CD4-positive, alpha-beta T cell treated with Interleukin-2 at 100 ng/mL for 4 hours (primary cell): ENCODE data around the gene RELN.

Experiments
- DNase-seq: peaks from one replicate; pipeline ENCODE4 v3.0.0-alpha.2; 2020; ENCODE audit warnings: low spot score

Gene RELN

GRCh38 chr7:103989785-103990767 is 618 bp upstream of the RELN start:
- no peak for DNase-seq

DNA sequence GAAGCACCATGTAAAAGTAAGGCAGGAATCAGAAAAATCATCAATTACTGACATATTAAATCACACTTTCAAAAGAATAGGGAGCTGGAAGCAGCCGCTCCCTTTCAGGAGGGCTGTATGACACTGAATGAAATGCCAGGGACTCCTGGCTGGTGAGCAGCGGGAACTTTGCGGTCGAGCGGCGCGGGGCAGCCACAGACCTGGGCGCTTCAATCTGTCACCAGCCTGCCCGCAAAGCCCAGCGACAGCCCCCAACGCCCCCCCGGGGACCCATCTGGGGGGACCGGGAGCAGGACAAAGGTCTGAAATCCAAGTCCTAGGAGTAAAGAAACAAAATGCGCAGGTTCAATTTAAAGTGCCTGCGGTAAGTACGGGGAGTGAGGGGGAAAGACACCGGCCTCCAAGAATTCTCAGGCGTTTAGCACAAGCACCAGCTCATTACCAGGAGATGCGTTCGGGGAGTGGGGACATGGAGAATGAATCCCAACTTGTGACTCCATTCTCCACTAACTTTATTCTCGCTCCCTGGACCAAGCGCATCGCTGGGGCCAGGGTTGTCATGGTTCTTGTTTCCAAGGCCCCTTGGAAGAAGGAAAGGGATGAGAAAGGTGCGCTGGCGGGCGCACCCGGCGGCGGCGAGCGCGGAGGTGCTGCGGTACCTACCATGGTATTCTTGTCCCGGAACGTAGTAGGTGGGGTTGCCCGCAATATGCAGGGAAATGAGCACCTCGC is 824 bp downstream of the RELN start:
- DNase-seq = no peak

GRCh38 chr7:103987451-103987850 is 2.0 kb downstream of the RELN start:
- no peak for DNase-seq

GRCh38 chr7:103985565-103986126 is 3.8 kb downstream of the RELN start:
- no peak for DNase-seq

GRCh38 chr7:103984050-103984449 is 5.4 kb downstream of the RELN start:
- no peak for DNase-seq

DNA sequence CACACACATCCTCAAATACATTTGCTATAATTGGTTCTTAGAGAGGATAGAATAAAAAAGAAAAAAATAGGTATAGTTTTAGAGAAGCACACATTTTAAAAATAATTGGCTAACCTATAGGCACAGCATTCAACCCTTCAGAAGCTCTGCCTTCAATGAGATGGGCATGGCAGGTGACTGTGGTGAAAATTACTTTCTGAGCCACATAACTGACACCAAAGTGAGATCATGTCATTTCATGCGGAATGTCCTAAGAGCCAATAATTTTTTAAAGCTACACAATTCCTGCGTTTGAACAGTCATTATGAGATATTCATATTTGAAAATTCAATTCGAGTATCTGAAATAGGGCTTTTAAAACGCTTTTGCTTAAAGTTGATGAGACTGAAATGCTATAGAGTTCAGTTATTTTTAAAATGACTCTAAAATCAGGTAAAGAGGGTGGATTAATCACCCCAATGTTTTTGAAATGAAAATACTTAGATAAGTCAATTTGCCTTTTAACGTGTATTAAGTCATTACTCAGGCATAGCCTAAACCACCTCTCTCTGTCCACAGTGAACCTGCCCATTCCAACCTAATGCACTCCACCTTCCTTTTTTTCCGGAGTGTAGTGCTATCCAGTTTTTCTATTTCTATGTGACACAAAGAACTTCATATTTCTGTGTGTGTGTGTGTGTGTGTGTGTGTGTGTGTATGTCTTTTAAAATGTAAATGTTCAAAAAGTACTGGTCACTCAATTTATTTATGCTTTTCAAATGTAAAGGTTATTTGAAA is 6.1 kb downstream of the RELN start:
- DNase-seq = no peak

GRCh38 chr7:103981003-103981423 is 8.4 kb downstream of the RELN start:
- DNase-seq = no peak

DNA sequence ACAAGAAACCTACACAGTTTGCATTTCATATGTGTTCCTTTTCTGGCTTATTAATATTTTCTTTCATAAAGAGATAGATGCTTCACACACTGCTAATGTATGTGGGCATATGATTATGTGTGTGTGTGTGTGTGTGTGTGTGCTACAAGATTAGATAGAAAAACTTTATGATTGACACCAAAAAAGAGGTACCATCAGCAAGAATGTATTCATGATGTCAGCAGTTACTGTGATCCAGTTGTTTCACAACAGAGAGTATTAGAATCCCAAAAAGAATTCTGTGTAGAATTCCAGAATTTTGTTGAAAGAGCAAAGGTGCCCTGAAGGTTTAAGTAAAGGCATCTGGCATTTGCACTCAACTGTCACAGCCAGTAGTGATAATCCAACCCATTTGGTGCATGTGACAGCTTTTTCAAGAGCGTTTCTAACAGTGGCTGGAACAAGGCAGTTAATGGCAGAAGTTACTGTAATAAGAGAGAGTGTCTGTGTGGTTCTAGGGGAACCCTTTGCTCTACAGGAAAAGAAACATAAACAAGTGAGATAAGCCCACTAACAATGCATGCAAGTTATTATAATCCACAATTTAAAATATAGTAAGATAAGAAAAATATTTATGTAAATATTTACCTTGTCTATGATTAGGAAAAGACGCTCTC is 16.6 kb downstream of the RELN start:
- no peak for DNase-seq

DNA sequence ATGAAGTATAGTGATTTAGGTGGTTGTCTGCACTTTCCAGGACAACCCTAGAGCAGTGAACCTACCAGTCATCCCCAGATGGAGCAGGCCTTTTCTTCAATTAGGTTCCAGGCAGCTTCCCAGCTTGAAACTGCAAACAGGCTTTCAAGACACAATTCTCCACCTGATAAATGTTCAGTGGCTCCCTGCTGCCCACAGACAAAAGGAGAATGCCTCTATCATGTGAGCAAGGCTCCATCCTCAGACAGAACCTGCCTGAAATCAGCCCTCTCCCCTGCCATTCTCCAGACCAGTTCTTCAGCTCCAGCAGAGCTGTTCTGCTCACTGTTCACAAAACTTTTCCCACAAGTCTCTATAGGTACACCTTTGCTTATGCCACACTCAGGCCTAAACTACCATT is 22.1 kb downstream of the RELN start:
- DNase-seq = no peak

DNA sequence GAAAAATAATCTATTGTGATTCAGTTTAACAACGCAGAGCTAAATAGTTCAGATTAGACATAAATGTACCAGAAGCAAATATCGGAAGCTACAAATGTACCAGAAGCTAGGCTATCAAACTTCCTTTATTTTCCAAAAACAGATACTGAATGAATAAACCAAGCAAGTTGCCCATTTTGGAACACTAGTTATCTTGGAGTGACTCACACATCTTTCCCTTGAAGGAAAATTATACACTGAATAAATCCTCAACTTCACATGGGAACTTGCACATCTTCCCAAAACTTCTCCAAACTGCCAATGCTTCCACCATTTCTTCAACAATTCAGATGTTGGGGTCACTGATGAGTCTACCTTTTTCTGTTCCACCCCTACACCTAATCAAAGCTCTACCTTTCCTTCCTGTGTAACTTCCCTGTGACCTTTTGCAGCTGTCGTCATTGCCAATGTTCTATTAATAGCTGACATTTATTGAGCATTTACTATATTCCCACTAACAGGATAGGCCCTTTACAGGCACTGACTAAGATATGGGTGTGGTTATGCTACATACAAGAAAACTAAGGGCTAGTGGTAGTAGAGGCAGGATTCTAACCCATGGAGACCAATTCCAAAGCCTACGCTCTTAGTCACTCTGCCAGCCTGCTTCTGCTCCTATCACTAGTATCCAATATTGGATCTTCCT is 22.7 kb downstream of the RELN start:
- no peak for DNase-seq

GRCh38 chr7:103964269-103964668 is 25.2 kb downstream of the RELN start:
- no peak for DNase-seq

- DNase-seq = no peak
These were observed 27.4 kb downstream of the RELN start for GRCh38 chr7:103962070-103962469.

DNA sequence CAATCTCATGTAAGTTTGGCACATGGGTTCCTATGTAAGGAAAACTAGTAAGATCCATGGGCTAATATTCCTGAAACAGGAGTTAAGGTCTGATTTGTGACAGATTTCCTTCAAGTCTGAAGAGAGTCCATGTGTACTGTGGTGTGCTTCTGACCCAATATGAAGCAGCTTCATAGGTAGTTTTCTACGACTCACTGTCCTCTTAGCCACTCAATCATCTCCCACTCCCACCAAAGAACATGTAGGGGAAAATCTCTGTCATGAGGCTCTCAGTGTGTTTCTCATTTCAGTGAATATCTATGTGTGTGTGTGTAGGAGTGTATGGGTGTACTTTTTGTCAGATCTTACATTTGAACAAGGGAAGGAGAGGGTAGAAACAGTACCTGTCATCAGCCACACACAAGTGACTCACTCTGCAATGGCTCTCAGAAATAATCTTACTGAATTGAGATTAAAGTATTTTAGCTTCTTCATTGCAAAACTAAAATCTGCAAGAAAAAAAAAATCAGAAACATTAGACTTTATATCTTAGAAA is 31.1 kb downstream of the RELN start:
- DNase-seq = no peak

DNA sequence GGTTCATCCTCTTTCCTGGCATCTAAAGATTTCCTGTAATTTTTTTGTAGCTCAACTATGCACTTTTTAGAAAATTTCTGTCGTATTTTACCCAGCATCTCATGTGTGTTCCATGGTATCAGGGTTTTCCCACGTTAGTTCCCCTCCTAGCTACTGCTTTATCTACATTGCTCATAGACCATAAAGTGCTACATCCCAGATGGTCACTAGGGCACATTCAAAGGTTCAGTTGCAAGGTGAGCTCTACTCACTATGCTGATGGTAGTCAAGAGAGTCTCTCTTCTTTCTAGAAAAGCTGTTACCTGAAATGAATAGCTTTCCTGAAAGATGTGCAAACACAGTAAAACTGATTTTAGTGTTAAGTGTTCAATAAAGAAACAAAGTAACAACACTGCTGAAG is 33.5 kb downstream of the RELN start:
- no peak for DNase-seq

DNA sequence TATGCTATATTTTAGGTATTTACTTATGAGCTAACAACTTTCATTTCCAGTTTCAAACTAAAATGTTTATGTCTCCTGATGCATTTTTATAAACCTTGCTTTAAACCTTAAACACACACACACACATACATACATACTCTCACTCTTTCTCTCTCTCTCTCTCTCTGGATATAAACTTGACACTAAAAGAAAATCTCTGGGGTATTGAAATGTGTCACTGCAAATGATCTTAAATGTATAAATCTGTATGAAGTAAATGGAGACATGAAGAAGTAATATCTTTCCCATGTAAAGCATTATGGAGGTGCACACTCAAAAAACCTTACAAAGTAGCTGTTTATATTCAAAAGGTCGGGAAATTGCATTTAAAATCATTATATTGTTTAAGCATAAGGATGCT is 37.0 kb downstream of the RELN start:
- no peak for DNase-seq

DNA sequence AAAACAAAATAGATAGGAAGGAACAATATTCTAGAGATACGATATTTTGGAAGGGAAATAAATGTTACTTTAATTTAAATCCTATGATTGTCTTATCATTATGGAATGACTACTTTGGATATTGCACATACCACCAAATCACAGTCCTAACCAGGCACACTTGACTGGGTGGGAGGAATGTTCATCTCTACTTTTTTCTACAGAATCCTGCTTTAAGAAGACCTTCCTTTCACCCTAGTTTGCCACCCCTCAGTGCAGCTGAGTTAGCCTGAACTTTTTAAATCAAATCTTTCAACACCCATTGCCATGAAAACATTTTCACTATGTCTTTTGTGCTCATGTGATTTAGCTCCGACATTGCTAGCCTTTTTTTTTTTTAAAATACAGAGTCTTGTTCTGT is 38.1 kb downstream of the RELN start:
- DNase-seq = no peak

DNA sequence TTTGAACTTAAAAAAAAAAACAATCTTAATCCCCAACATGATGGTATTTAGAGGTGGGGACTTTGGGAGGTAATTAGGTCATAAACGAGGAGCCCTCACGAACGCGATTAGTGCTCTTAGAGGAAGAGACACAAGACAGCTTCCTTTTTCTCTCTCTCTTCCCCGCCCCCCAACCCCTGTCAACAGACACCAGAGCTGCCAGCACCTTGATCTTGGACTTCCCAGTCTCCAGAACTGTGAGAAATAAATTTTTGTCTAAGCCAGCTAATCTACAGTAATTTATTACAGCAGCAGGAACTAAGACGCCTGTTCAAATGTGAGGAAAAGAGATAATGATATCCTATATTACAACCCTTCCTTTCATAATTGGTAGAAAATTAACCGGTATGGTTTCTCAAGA is 40.1 kb downstream of the RELN start:
- no peak for DNase-seq

DNA sequence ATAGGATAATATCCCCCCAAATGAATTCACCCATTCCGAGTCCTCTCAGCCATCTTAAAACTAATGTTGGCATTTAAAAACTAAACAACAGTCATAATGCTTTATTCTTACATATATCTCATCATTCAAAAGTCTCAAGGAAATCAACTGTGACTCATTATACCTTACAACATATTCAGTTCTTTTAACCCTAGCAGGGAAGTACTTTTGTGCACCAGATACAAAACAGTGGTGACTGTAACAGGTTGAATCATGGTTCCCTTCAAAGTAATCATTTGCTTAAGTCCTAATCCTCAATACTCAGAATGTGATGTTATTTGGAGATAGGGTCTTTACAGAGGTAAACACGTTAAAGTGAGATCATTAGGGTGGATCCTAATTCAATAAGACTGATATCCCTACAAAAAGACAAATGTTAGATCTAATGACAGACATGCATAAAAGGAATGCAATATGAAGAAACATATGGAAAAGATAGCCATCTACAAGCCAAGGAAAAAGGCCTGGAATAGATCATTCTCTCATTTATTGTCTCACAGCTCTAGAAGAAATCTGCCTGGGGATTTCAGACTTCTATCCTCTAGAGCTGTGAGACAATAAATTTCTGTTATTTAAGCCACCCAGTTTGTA is 42.3 kb downstream of the RELN start:
- DNase-seq = no peak

DNA sequence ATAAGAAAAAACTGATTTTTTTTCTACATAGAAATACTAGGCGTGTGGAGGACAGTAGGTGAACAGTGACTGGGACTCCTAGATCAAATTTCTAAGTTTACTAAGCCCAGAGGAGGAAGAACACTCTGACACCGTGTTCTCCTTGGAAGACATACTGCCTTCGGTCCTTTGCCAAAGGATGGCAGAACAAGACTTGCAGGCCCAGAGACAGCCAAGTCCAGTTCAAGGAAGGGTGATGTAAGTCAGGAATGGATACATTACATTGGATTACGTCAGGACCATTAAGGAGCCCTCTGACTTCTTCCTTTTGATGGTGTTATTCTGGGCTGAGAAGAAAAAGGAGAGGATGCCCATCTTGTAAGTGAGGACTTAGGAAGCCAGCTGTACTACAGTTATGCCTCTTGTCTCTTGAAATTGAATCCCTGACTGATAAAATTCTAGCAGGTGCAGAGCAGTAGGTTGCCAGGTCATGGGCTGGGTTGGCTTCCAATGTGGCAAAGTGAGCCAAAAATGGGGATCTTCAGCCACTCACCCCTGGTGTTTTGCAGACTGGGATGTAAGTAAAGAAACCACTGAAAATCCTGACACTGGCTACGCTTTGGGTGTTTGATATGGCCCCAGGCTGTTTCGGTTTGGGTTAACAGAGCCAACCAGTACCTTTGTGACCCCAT is 45.1 kb downstream of the RELN start:
- DNase-seq = no peak

DNA sequence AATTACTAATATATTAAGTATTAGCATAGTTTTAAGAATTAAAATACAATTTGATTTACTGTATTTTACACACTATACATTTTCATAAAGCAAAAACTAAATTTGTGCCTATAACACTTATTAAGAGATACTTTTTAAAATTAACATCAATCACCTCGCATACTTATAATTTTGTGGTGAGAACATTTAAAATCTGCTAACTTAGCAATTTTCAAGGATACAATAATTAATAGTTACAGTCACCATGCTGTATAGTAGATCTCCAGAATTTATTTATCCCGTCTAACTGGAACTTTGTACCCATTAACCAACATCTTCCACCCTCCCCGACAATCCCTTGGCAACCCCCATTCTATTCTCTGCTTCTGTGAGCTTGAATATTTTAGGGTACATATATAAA is 47.5 kb downstream of the RELN start:
- no peak for DNase-seq
